SK-N-MC (cell line): ENCODE results near the gene FMN2.
"Not testable (repeated sequence)": the region's sequence is repeated elsewhere in the genome, so short reads cannot be mapped to it uniquely, and the experiment has no call there.

ENCODE experiments used
- DNase-seq: peaks from one replicate; pipeline ENCODE4 v3.0.0-alpha.2; 2011; ENCODE audit warnings: low read depth, low spot score
- H3K27ac ChIP-seq: fragments of 200-600 bp; sonication (generic); 2 replicates; pipeline ENCODE4 v1.5.1; 2016; ENCODE audit warnings: mixed run types
- H3K36me3 ChIP-seq: fragments of 200-600 bp; sonication (generic); 2 replicates; pipeline ENCODE4 v1.6.1; 2017; ENCODE audit warnings: antibody characterized with exemption, low read length, mixed read lengths; ENCODE audit not compliant: insufficient read depth
- H3K4me3 ChIP-seq: fragments of 200-600 bp; sonication (generic); 2 replicates; pipeline ENCODE4 v1.5.1; 2016
- H3K9ac ChIP-seq: fragments of 200-600 bp; sonication (generic); 2 replicates; pipeline ENCODE4 v1.8.0; 2017; ENCODE audit warnings: mixed run types, mixed read lengths; ENCODE audit not compliant: insufficient read length
- H3K9me3 ChIP-seq: fragments of 200-600 bp; sonication (generic); 2 replicates; pipeline ENCODE4 v1.6.1; 2017; ENCODE audit warnings: low read depth, mild to moderate bottlenecking, antibody characterized with exemption, low read length, moderate library complexity, mixed read lengths
- EZH2 ChIP-seq: fragments of 200-600 bp; sonication (generic); IDR thresholded peaks from one replicate; pipeline ENCODE4 v1.6.1; 2017; ENCODE audit warnings: antibody characterized with exemption
- FOXP2 ChIP-seq: optimal IDR thresholded peaks from 2 replicates; pipeline ENCODE3; 2011; ENCODE audit warnings: mild to moderate bottlenecking, moderate library complexity; ENCODE audit not compliant: insufficient read depth; ENCODE audit errors: extremely low read length, control extremely low read depth
- POLR2AphosphoS5 ChIP-seq: IDR thresholded peaks from 2 replicates; pipeline ENCODE4 v1.6.1; 2012; ENCODE audit warnings: mild to moderate bottlenecking, low read depth, low read length, borderline replicate concordance

FMN2 gene

DNA sequence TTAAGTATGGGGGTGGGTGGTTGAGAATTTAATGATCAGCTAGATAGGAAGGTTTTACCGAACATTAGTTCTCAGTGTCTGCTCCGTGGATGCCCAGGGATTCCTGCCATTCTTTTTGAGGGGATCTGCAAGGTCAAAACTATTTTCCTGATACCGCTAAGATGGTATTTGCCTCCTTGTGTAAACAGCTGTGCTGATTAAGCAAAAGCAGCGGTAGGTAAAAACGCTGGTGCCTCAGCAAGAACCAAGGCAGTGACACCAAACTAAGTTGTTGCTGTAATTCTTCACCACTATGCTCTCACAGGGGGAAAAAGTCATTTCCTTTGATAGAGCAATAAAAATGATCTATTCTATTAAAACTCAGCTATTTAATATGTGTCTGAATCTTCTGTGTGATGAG is 229.0 kb downstream of the FMN2 start:
- no peak overlapping the region for H3K27ac ChIP-seq
- no peaks in the 10 kb centered on the region for H3K36me3 ChIP-seq
- no peak for DNase-seq
- no peak for TF ChIP-seq POLR2AphosphoS5
- TF ChIP-seq EZH2 = no peak
- no peaks in the 10 kb centered on the region for H3K9me3 ChIP-seq
- no peak overlapping the region for H3K4me3 ChIP-seq
- H3K9ac ChIP-seq = no peak overlapping the region

DNA sequence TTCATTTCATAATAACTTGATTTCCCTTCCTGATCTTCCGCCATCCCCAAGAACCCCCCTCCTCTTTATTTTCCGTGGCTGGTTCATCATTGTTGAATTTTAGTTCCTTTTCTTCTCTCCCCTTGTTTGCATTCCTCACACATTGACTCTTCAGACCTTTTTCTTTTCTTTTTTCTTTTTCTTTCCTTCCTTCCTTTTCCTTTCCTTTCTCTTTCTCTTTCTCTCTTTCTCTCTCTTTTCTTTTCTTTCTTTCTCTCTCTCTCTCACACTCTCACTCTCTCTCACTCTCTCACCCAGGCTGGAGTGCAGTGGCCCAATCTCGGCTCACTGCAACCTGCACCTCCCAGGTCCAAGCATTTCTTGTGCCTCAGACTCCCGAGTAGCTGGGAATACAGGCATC is 231.3 kb downstream of the FMN2 start:
- no peak for DNase-seq
- TF ChIP-seq EZH2 (no peak), FOXP2 (no peak), POLR2AphosphoS5 (no peak)
- Histone ChIP-seq H3K9ac (no peak overlapping the region), H3K9me3 (no peaks in the 10 kb centered on the region), H3K27ac (no peak overlapping the region), H3K4me3 (no peak overlapping the region), H3K36me3 (no peaks in the 10 kb centered on the region)

DNA sequence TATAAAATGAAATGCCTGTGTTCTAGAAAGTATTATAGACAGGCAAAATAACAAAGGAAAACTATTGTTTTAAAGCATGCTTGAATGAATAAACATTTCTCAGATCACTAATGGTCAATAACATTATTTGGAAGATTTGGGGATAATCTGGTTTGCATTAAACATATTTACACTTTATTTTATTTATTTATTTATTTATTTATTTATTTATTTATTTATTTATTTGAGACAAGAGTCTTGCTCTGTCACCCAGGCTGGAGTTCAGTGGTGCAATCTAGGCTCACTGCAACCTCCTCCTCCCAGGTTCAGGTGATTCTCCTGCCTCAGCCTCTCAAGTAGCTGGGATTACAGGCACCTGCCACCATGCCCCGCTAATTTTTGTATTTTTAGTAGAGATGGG is 236.7 kb downstream of the FMN2 start:
- not testable (repeated sequence) for H3K9ac ChIP-seq, H3K27ac ChIP-seq

DNA sequence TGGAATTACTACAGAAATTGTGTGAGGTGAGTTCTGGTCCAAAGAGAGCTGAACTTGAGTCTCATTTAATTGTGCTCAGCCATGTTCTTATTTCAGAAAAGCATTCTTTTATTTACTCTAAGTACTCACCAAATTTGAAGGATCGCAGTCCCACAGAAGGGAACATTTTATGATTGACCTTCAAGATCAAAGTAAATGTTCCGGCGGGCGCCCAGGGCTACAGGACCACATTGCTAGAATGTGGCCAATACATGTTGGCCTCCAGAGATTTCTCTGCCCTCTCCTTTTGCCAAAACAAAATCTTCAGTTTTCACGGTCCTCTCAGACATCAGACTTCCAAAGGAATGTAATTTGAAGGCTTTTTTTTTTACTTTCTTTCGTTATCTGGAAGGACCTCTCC is 237.8 kb downstream of the FMN2 start:
- Histone ChIP-seq H3K4me3 (no peak overlapping the region), H3K36me3 (no peaks in the 10 kb centered on the region), H3K9ac (no peak overlapping the region), H3K9me3 (no peaks in the 10 kb centered on the region), H3K27ac (no peak overlapping the region)
- DNase-seq = no peak
- TF ChIP-seq FOXP2 (no peak), EZH2 (no peak), POLR2AphosphoS5 (no peak)

More for the DNA sequence above, 236.7 kb downstream of the FMN2 start:
- not testable (repeated sequence) for H3K4me3 ChIP-seq, H3K36me3 ChIP-seq, DNase-seq, H3K9me3 ChIP-seq

DNA sequence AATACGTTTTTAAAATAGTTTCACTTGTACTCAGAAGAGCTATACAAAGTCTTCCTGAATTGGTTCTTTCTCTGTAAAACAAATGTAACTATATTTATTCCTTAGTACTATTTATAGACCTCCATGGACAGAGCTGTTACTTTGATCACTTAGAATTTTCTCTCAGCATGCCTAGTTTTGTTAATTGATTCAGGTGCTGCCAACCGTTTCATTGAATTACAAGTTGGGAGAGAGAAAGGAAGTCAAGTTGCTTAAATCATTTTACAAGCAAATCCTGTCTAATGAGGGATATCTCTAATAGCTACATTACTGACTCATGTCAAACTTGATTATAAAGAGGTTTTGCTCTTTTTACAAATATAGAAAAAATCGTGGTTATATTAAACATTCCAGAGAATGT is 241.0 kb downstream of the FMN2 start:
- H3K4me3 ChIP-seq = no peak overlapping the region
- H3K9ac ChIP-seq = no peak overlapping the region
- DNase-seq = no peak
- TF ChIP-seq POLR2AphosphoS5 (no peak), FOXP2 (no peak), EZH2 (no peak)
- H3K27ac ChIP-seq = no peak overlapping the region
- H3K9me3 ChIP-seq = no peaks in the 10 kb centered on the region
- H3K36me3 ChIP-seq = no peaks in the 10 kb centered on the region

DNA sequence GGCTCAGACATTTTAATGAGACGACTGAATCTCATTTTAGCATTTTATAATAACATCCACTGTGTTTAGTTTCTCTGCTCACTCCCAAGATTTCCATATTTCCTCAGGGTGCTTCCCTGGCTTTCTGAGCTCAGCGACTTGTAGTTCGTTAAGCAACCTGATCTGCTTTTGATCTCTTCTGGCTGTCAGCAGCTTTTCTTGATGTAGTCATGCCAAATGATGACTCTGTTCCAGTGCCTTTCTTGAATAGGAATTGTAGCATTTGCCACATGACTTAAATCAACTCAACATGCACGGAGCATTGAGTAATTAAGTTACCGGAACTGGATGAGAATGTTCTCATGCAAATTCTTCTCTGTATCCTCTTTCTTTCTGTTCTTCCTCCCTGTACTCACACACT is 246.1 kb downstream of the FMN2 start:
- Histone ChIP-seq H3K9ac (no peak overlapping the region), H3K27ac (no peak overlapping the region), H3K9me3 (no peaks in the 10 kb centered on the region), H3K4me3 (no peak overlapping the region), H3K36me3 (no peaks in the 10 kb centered on the region)
- TF ChIP-seq EZH2 = no peak
- TF ChIP-seq POLR2AphosphoS5 = no peak
- no peak for TF ChIP-seq FOXP2
- no peak for DNase-seq

DNA sequence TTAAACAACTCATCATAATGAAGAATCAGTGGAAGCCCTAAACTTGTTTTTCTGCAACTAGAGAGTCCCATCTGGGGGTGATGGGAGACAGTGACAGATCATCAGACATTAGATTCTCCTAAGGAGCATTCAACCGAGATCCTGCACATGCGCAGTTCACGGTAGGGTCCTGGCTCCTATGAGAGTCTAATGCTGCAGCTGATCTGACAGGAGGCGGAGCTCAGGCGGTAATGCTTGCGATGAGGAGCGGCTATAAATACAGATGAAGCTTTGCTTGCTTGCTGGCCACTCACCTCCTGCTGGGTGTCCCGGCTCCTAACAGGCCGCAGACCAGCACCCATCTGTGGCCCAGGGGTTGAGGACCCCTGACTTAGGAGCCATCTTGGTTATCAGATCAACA is 247.2 kb downstream of the FMN2 start:
- no peak for DNase-seq
- Histone ChIP-seq H3K36me3 (no peaks in the 10 kb centered on the region), H3K9me3 (no peaks in the 10 kb centered on the region), H3K4me3 (no peak overlapping the region), H3K27ac (no peak overlapping the region), H3K9ac (no peak overlapping the region)
- TF ChIP-seq FOXP2 (no peak), EZH2 (no peak), POLR2AphosphoS5 (no peak)

DNA sequence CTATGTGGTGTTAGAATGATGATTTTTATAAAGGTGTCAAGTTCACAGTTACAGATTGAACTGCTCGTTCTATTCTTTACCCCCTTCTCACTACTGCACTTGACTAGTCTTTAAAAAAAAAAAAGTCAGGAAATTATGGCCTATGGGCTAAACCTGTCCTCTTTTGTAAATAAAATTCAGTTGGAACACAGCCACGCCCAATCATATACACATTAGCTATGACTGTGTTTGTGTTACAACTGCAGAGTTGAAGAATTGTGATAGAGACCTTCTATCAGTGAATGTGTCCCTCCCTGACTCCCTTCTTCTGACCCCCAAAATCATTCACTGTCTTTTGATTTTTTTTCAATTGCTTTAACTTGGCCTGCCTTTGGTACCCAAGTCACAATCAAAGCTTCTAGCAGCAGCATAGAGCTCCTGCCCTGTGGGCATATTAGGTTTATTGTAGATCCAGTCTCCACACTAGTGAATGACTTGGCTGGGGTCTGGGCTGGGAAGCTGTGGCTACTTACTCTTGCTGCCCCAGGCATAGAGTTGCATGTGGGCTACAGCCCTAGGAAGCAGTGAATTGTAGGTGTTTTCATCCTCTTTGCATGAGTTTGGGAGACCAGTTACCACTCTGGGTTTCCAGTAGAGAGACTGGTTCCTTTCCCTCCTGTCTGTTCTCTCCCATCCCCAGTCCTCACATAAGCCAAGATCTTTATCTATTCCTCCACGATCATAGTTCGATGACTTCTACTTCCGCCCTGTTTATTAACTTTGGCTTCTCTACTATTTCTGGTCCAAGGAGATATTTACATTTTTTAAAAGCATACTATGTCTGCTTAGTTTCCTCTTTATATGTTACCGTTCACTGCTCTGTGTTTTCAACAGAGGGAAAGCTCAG is 249.9 kb downstream of the FMN2 start:
- Histone ChIP-seq H3K9ac (no peak overlapping the region), H3K27ac (no peak overlapping the region), H3K36me3 (no peaks in the 10 kb centered on the region), H3K4me3 (no peak overlapping the region), H3K9me3 (no peaks in the 10 kb centered on the region)
- DNase-seq = no peak
- no peak for TF ChIP-seq EZH2
- TF ChIP-seq POLR2AphosphoS5 = no peak
- TF ChIP-seq FOXP2 = no peak

DNA sequence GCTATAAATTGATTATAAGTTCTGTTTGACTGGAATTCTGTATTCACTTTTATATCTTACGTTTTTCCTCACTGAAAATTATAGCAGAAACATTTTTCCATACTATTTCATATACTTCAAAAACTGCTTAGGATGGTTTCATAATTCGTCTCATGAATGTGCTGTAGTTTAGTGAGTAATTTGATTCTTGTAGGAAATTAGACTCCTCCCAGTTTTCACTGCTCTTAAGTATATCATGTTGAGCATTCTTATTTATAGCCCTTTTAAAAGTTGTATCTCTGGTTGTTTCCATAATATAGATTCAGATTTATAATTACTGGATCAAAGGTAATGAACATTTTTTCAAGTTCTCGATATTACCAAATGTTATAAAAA is 250.6 kb downstream of the FMN2 start:
- DNase-seq = no peak
- Histone ChIP-seq H3K36me3 (no peaks in the 10 kb centered on the region), H3K9me3 (no peaks in the 10 kb centered on the region), H3K9ac (no peak overlapping the region), H3K27ac (no peak overlapping the region), H3K4me3 (no peak overlapping the region)
- TF ChIP-seq EZH2 = no peak
- TF ChIP-seq POLR2AphosphoS5 = no peak
- TF ChIP-seq FOXP2 = no peak

DNA sequence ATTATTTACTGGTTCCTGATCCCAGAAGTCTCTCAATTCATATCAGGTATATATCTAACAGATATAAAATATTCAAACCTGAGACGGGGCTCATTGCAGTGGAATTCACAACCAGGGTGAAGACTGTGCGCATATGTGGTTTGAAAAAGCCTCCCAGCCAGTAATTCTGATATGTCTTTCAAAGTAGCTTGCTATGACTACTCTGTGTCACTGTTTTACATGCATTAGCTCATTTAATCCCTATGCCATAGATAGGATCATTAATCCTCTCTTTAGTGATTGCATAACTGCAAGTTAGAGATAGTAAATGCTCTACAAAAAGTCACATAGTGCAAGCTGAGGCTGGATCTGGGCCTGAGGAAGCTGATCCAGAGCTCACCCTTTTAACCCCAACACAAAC is 251.4 kb downstream of the FMN2 start:
- DNase-seq = no peak
- Histone ChIP-seq H3K9me3 (no peaks in the 10 kb centered on the region), H3K9ac (no peak overlapping the region), H3K27ac (no peak overlapping the region), H3K4me3 (no peak overlapping the region), H3K36me3 (no peaks in the 10 kb centered on the region)
- TF ChIP-seq FOXP2 = no peak
- TF ChIP-seq EZH2 = no peak
